Nucleus accumbens (tissue), 56 donors: Measurements from ENCODE around the gene PDIA2.
"Not testable (repeated sequence)": the region's sequence is repeated elsewhere in the genome, so short reads cannot be mapped to it uniquely, and the experiment has no call there.

Experiments used
- DNase-seq, 56 donors: peaks; one replicate each; lab custom pipeline; 2025; lab: John Stamatoyannopoulos, UW

The PDIA2 gene

DNA sequence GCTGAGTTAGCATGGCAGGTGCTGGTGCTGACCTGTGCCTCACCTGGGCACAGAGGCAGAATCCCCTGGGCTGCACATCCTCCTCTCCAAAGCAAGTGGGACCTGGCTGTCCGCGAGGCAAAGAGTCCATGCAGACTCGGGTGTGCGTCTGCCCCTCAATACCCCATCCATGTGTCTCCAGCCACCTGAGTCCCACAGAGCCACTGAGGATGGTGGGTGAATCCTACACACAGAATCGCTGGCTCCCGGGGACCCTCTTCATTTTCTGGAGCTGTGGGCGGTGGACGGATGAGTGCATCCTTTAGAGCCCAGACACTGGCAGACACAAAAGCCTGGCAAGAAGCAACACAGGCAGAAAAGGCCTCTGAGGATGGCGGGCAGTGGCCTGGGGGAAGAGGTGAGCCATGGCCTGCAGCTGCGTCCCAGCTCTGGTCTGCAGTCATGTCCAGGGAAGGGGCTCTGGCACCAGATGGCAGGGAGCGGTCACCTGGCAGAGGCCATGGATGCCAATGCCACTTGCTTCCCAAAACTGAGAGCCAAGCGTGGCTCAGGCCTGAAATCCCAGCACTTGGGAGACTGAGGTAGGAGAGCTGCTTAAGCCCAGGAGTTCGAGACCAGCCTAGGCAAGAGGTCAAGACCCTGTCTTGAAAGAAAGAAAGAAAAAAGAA lies 39.6 kb downstream of the PDIA2 start:
- DNase-seq = no peak

DNA sequence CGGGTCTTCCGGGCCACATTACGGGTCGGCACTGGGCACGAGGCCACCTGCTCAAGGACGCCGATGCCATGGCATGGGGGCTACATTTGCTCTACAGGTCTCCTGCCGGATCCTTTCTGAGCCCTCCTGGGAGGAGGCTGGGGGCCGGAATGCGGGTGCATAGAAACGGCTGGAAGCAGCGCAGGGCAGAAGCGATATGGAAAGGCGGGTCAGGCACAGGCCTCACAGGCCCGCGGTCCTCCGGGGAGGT lies 41.2 kb downstream of the PDIA2 start:
- no peak for DNase-seq

GRCh38 chr16:324451-325334 lies 41.7 kb downstream of the PDIA2 start:
- no peak for DNase-seq

DNA sequence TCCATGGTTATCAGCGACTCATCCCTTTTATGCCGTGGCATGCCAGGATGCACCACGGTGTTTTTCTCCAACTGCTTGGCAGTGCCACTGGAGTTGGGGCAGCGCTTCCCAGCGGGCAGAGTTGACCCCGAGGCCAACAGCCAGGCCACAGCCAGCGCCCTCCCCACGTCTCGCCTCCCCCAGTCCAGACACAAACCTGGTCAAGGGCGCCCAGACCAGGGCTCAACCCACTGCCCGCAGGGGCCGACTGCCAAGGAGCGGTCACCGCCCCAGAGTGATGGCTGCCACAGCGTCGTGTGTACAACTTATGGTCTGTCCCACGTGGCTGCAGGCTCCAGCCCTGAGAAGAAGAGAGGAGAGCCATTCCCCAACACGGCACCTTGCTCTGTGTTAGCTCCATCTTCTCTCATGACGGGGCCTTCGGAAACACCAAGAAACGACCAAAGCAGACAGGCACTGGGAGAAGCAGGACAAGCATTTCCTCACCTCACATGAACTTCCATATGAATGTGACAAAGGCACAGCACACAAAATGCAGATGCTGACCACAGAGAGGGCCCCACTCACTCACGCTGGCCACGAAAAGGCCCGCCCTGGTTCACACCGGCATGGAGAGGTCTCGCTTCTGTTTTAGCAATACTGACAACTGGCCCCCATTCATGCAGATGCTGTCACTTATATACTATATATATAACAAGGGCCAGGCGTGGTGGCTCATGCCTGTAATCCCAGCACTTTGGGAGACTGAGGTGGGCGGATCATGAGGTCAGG lies 42.6 kb downstream of the PDIA2 start:
- no peak for DNase-seq

DNA sequence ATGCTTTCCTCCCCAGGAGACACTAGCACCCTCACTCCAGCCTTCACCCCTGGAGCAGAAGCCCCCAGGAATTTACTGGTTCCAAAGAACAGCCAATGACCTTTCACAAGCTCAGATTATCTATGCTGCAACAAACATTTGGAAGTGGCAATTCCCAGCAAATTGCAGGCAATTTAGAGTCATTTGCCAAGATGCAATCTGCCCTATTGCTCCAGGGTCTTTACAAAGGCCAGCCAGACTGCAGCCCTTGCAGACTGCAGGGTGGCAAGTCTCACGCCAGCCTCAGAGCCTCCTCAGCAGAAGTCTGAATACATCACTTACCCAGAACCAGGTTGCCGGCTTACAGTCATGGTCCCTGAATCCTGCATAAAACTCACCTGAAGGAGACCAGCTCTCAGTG lies 47.8 kb downstream of the PDIA2 start:
- DNase-seq = no peak

DNA sequence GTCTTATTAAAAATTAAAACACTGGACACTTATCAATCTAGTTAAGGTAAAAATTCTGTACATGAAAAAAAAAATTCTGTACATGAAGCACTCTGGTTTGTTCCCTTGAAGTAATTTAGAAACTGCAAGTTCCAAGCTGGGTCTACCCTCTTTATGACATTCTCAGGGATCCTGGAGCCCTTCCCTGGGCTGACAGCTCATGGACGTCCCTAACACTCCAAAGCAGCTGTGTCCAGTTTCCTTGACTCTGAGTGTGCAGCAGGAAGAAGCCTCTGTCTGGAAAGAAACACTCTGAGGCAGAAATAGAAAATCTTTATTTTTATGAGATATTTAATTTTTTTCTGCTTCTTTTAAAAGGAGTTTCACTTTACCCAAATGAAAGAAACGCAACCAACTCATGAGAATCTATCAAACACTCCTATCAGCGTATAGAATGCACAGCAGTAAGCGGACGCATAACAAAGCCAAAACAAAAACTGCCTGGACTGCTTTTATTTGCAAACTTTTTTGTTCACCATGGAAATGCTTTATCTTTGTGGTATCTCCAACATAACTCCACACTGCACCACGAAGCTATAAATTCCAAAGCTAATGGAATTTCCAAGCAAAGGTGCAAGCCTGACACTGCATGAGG lies 48.3 kb downstream of the PDIA2 start:
- not testable (repeated sequence) for DNase-seq

DNA sequence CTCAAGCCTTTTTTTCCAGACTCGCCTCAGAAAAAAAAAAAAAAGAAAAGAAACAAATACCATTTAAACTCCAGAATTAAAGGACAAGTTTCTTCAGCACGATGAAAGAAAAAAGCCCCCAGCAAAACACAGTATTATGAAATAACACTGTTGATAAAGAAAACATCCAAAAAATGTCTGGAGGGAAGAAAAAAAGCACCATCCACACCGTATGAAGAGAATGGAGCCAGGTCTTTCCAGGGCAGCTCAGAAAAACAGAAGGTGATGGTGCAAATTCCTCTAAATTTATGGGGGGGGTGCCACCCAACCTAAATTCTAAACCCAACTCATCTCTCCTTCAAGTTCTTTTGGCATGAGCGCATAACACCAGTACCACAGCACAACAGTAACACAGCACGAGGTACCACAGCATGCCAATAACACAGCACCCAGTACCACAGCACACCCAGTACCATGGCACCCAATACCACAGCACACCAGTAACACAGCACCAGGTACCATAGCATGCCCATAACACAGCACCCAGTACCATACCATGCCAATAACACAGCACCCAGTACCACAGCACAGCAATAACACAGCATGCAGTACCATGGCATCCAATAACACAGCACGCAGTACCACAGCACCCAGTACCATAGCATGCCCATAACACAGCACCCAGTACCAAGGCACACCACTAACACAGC lies 50.6 kb downstream of the PDIA2 start:
- DNase-seq = no peak

GRCh38 chr16:334164-334832 lies 51.3 kb downstream of the PDIA2 start:
- not testable (repeated sequence) for DNase-seq

GRCh38 chr16:334861-335632 lies 52.1 kb downstream of the PDIA2 start:
- not testable (repeated sequence) for DNase-seq

DNA sequence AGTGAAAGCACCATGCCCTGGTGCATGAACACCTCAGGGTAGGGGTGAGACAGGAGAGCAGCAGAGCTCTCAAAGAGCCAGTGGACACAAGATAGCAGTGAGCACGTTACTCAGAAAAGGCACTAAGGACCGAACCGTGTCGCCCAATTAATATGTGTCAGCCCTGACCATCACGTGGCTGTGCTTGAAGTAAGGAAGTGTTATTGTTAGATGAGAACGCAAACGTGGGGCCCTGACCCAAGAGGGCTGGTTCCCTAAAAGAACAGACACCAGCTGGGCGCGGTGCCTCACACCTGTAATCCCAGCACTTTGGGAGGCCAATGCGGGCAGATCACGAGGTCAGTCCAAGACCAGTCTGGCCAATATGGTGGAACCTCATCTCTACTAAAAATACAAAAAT lies 53.3 kb downstream of the PDIA2 start:
- no peak for DNase-seq
